ENCODE data around the gene CES3. TPM values are rescaled to one million over a fixed set of nuclear protein-coding genes. Genes with fewer than 3 reads are reported as not detected.
"Not testable (repeated sequence)": the region's sequence is repeated elsewhere in the genome, so short reads cannot be mapped to it uniquely, and the experiment has no call there.

CES3 gene
- total RNA-seq, 3 donors from 2014 or later: 0.10 to 0.30 TPM; not detected in 1

DNA sequence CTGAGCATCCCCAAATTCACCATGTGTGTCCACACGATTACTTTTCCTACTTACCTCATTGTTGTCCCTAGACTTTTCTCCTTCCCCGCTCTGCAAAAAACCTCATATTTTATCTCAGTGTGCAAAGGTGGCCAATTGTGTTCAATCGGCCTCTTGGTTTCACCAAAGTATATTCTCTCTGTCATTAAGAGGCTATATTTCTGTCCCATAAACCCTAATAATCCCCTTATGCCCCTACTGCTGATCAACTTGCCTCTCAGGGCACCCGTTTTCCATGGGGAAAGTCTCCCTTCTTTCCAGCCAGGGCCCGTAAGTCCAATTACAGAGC lies 14.1 kb upstream of the CES3 start:
- ATAC-seq: no peak
- H3K9me3 Mint-ChIP-seq: peaks cover 4% of the 10 kb centered on the region
- DNase-seq: no peak
- H3K4me3 Mint-ChIP-seq: no peak overlapping the region
- peaks cover 9% of the 10 kb centered on the region for H3K36me3 Mint-ChIP-seq (ENCODE audit: insufficient read depth)
- H3K4me1 Mint-ChIP-seq (ENCODE audit: low read depth): peaks cover 18% of the 10 kb centered on the region
- peaks cover 28% of the 10 kb centered on the region for H3K27me3 Mint-ChIP-seq (ENCODE audit: low read depth)

DNA sequence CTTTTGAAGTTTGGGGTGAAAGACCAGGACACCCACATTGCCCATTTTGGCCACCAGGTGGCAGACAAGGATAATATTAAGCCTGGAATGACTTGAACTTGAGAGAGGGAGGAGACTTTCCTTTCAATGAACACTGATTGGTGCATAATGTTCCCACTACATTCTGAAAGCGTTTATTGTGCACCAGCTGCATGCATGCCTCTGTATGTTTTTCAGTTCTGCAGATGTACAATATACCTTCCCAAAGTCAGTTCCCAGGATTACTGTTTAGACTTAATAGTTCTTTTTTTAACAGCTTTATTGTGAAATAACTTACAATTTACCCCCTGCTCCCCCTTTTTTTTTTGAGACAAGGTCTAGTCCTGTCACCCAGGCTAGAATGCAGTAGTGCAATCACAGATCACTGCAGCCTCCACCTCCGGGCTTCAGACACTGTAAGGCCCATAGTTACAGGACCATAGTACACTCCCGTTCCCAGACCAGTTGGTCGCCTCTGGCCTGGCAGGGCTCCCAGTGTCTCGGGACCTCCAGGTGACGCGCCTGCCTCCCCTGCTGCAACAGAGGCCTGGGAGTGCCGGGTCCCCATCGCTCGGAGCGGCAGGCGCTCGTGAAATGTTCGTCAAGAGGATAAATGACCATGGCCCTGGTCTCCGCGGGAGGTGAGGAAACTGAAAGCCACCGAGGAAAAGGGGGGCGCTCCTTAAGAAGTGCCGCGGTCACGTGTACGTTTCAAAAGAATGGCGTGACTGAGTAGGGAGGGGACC lies 13.6 kb upstream of the CES3 start:
- peaks cover 6% of the 10 kb centered on the region for H3K36me3 Mint-ChIP-seq (ENCODE audit: insufficient read depth)
- peaks cover 18% of the 10 kb centered on the region for H3K4me1 Mint-ChIP-seq (ENCODE audit: low read depth)
- H3K27me3 Mint-ChIP-seq (ENCODE audit: low read depth): peaks cover 33% of the 10 kb centered on the region
- peak overlapping the region; percentile 82 for H3K4me3 Mint-ChIP-seq
- H3K9me3 Mint-ChIP-seq: peaks cover 4% of the 10 kb centered on the region
- DNase-seq (peak; percentile 82), ATAC-seq (peak; percentile 86 to 87)

DNA sequence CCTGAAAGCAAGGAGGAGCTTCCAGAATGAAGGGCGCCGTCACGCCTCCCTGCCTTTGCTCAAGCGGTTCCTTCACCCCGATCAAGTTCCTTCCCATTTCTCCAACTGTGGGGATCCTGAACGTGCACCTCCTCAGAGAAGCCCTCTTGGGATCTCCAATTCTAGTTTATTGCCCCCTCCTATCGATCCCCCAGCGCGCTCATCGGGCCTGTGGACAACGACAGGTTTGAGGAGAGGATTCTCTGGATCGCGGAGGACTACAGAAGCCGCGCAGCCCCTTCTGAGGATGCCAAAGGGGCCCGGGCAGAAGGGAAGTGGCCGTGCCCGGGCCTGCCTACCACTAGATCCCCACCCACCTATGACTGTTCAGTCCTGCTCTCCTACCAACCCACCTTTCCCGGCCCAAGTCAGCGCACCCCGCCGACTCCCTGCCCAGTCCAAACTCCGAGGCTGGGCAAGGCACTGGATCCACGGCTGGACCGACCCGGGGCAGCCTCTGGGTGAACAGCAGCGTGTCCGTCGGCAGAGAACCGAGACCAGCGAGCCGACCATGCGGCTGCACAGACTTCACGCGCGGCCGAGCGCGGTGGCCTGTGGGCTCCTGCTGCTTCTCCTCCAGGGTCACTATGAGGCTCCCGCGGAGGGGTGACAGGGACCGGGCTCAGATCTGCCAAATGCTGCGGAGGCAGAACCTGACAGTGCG lies 12.8 kb upstream of the CES3 start:
- H3K4me1 Mint-ChIP-seq (ENCODE audit: low read depth): peaks cover 18% of the 10 kb centered on the region
- H3K36me3 Mint-ChIP-seq (ENCODE audit: insufficient read depth): no peaks in the 10 kb centered on the region
- H3K4me3 Mint-ChIP-seq: peak overlapping the region; percentile 82
- no peak for DNase-seq
- H3K27me3 Mint-ChIP-seq (ENCODE audit: low read depth): peaks cover 39% of the 10 kb centered on the region
- H3K9me3 Mint-ChIP-seq: peaks cover 4% of the 10 kb centered on the region
- peak; percentile 29 to 31 for ATAC-seq

DNA sequence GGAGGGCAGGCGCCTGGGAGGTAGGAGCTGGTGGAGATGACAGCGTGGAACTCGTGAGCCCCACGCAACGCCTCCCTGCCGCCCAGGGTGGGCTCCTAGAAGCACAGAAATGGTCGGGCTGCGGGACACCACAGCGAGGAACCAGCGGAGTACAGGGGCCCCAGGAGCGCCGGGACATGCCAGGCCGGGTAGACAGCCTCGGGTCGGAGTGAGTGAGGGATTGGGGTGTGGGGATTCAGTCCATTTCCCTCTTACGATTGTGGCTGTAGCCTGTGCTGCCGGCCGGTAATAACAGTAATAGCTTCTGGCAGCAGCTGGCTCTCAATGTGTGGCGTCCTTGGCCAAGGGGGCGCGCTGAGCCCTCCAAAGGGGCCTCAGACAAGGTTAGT lies 12.2 kb upstream of the CES3 start:
- no peaks in the 10 kb centered on the region for H3K36me3 Mint-ChIP-seq (ENCODE audit: insufficient read depth)
- peak overlapping the region; percentile 82 for H3K4me3 Mint-ChIP-seq
- peaks cover 4% of the 10 kb centered on the region for H3K9me3 Mint-ChIP-seq
- no peak for DNase-seq
- peaks cover 40% of the 10 kb centered on the region for H3K27me3 Mint-ChIP-seq (ENCODE audit: low read depth)
- peaks cover 18% of the 10 kb centered on the region for H3K4me1 Mint-ChIP-seq (ENCODE audit: low read depth)
- peak in 1 of 2 donors; percentile 12 for ATAC-seq

DNA sequence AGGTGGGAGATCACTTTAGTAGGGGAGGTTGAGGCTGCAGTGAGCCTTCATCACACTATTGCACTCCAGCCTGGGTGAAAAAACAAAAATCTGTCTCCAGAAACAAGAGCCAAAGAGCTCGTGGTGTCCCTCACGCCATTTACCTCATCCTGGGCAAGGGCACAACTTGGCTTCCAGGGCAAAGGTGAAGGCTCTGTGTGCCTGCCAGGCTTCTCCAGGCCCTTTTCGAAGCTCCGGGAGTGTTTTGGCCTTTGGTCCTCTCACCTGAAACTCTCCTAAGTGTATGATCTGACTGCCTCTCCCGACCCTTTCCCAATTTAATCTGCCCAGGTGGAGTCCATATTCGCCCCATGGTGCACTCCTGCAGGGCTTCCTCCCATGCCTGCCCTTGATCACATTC lies 11.6 kb upstream of the CES3 start:
- Mint-ChIP-seq H3K36me3 (ENCODE audit: insufficient read depth) (no peaks in the 10 kb centered on the region), H3K4me1 (ENCODE audit: low read depth) (peaks cover 19% of the 10 kb centered on the region), H3K27me3 (ENCODE audit: low read depth) (peaks cover 42% of the 10 kb centered on the region), H3K4me3 (no peak overlapping the region), H3K9me3 (peaks cover 4% of the 10 kb centered on the region)
- DNase-seq: no peak
- no peak for ATAC-seq

DNA sequence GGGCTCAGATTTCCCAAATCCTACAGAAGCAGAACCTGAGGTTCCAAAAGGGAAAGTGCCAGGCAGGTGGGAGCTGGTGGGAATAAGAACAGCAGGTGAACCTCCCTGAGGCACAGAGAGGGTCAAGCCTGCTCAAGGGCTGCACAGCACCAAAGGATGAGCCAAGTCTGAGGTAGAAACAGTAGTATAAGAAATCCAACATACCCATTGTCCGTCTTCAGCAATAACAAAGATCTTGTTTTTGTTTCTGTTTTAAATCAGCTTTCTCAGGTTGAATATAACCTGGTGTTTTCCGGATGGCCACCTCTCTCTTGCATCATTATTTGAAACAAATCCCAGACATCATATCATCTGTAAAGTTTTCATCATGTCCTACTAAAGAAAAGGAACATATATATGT lies 10.6 kb upstream of the CES3 start:
- ATAC-seq (no peak), DNase-seq (no peak)
- peaks cover 42% of the 10 kb centered on the region for H3K27me3 Mint-ChIP-seq (ENCODE audit: low read depth)
- no peak overlapping the region for H3K4me3 Mint-ChIP-seq
- H3K4me1 Mint-ChIP-seq (ENCODE audit: low read depth): peaks cover 19% of the 10 kb centered on the region
- H3K9me3 Mint-ChIP-seq: peaks cover 4% of the 10 kb centered on the region
- H3K36me3 Mint-ChIP-seq (ENCODE audit: insufficient read depth): no peaks in the 10 kb centered on the region

DNA sequence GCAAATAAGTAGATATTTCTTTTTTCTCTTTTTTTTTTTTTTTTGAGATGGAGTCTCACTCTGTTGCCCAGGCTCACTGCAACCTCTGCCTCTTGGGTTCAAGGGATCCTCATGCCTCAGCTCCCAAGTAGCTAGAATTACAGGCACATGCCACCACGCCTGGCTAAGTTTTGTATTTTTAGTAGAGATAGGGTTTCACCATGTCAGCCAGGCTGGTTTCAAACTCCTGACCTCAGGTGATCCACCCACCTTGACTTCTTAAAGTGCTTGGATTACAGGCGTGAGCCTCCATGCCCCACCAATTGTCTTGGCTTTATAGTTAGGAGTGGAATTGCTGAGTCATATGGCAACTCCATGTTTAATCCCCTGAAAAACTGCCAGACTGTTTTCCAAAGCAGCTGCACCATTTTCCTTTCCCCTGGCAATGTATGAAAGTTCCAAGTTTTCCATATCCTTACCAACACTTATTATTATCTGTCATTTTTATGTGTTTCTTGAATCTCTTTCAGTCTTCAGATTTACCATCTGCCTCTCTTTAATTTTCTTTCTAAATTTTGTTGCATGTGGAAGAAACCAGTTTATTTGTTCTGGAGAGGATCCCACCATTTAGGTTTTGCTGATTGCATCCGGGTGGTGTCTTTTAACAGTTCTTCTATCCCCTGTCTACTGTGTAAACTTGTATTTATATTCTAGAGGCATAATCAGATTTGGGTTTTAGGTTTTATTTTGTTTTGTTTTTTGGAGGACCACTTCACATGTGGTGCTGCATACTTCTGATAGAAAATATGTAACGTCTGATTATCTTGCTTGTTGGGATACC lies 9.9 kb upstream of the CES3 start:
- DNase-seq (no peak), ATAC-seq (no peak)
- no peak overlapping the region for H3K4me3 Mint-ChIP-seq
- peaks cover 19% of the 10 kb centered on the region for H3K4me1 Mint-ChIP-seq (ENCODE audit: low read depth)
- H3K9me3 Mint-ChIP-seq: peaks cover 4% of the 10 kb centered on the region
- H3K27me3 Mint-ChIP-seq (ENCODE audit: low read depth): peaks cover 42% of the 10 kb centered on the region
- no peaks in the 10 kb centered on the region for H3K36me3 Mint-ChIP-seq (ENCODE audit: insufficient read depth)

DNA sequence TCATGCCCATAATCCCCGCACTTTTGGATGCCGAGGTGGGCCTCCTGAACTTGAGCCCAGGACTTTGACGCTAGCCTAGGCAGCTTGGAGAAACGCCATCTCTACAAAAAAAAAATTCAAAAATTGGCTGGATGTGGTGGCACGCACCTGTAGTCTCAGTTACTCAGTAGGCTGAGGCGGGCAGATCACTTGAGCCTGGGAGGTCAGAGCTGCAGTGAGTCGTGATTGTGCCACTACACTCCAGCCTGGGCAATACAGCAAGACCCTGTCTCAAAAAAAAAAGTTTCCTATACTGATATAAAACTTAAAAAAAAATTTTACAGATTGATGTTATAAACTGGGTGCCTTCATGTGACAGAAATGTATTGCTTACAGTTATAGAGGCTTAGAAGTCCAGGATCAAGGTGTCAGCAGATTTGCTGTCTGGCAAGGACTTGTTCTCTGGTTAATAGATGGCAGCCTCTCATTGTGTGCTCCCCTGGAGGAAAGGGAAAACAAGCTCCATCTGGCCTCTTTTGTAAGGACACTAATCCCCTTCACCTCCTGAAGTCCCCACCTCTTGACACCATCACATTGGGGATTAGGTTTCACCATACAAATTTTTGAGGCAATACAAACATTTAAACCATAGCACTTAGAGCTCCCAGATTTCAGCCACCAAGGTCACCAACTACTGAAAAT lies 8.5 kb upstream of the CES3 start:
- Mint-ChIP-seq H3K36me3 (ENCODE audit: insufficient read depth) (no peaks in the 10 kb centered on the region), H3K27me3 (ENCODE audit: low read depth) (peaks cover 42% of the 10 kb centered on the region), H3K9me3 (peaks cover 4% of the 10 kb centered on the region), H3K4me3 (no peak overlapping the region), H3K4me1 (ENCODE audit: low read depth) (peaks cover 12% of the 10 kb centered on the region)
- ATAC-seq: no peak
- DNase-seq: no peak

DNA sequence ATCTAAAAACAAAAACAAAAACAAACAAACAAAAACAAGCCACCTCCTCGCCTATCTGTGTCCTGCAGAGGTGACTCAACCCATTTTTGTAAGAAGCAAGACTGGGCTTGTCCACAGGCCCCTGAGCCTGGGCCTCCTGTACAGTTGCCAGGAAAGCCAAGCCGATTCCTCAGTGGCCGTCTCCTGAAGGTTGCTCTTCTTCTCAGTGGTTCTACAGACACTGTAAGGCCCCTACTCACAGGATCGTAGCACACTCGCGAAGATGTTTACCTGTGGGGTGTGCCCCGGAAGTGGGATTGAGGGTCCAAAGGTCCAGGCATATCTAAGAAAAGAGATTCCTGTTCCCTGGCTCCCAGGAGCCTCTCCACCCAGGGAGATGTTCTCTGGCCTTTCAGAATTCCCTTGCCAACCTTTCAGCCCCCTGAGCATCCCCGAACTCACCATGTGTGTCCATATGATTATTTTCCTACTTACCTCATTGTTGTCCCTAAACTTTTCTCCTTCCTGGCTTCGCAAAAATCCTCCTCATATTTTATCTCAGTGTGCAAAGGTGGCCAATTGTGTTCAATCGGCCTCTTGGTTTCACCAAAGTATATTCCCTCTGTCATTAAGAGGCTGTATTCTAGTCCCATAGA lies 7.5 kb upstream of the CES3 start:
- H3K9me3 Mint-ChIP-seq: peaks cover 4% of the 10 kb centered on the region
- H3K4me1 Mint-ChIP-seq (ENCODE audit: low read depth): peaks cover 6% of the 10 kb centered on the region
- no peak for DNase-seq
- ATAC-seq: no peak
- no peak overlapping the region for H3K4me3 Mint-ChIP-seq
- H3K36me3 Mint-ChIP-seq (ENCODE audit: insufficient read depth): no peaks in the 10 kb centered on the region
- peaks cover 42% of the 10 kb centered on the region for H3K27me3 Mint-ChIP-seq (ENCODE audit: low read depth)

DNA sequence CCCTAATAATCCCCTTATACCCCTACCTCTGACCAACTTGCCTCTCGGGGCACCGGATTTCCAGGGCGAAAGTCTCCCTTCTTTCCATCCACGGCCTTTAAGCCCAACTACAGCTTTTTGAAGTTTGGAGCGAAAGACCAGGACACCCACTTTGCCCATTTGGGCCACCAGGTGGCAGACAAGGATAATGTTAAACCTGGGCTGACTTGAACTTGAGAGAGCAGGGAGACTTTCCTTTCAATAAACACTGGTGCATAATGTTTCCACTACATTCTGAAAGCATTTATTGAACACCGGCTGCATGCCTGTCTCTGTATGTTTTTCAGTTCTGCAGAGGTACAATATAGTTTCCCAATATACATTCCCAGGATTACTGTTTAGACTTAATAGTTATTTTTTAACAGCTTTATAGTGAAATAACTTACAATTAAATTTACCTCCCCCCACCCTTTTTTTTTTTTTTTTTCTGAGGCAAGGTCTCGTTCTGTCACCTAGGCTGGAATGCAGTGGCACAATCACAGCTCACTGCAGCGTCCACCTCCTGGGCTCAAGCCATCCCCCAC lies 6.9 kb upstream of the CES3 start:
- Mint-ChIP-seq H3K36me3 (ENCODE audit: insufficient read depth) (no peaks in the 10 kb centered on the region), H3K9me3 (peaks cover 4% of the 10 kb centered on the region), H3K27me3 (ENCODE audit: low read depth) (peaks cover 39% of the 10 kb centered on the region), H3K4me1 (ENCODE audit: low read depth) (peaks cover 6% of the 10 kb centered on the region), H3K4me3 (no peak overlapping the region)
- peak; percentile 80 to 84 for ATAC-seq
- DNase-seq: peak; percentile 69

DNA sequence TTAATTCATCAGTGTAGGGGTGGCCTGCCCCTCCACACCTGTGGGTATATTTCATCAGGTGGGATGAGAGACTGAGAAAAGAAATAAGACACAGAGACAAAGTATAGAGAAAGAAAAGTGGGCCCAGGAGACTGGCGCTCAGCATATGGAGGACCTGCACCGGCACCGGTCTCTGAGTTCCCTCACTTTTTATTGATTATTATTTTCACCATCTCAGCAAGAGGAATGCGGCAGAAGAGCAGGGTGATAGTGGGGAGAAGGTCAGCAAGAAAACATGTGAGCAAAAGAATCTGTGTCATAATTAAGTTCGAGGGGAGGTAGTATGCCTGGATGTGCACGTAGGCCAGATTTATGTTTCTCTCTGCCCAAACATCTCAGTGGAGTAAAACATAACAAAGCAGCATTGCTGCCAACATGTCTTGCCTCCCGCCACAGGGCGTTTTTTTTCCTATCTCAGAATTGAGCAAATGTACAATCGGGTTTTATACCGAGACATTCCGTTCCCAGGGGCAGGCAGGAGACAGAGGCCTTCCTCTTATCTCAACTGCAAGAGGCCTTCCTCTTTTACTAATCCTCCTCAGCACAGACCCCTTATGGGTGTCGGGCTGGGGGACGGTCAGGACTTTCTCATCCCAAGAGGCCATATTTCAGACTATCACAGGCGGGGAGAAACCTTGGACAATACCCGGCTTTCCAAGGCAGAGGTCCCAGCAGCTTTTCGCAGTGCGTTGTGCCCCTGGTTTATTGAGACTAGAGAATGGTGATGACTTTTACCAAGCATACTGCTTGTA lies 5.5 kb upstream of the CES3 start:
- not testable (repeated sequence) for H3K4me3 Mint-ChIP-seq; H3K36me3 Mint-ChIP-seq (ENCODE audit: insufficient read depth); ATAC-seq; H3K4me1 Mint-ChIP-seq (ENCODE audit: low read depth); H3K9me3 Mint-ChIP-seq; DNase-seq
- H3K27me3 Mint-ChIP-seq (ENCODE audit: low read depth): peaks cover 25% of the 10 kb centered on the region

DNA sequence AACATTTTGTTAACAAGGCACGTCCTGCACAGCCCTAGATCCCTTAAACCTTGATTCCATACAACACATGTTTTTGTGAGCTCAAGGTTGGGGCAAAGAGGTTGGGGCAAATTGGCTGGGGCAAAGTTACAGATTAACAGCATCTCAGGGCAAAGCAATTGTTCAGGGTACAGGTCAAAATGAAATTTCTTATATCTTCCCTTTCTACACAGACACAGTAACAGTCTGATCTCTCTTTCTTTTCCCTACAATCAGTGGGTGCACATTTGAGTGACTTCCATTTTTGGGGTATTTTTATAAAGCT lies 5.0 kb upstream of the CES3 start:
- ATAC-seq; H3K36me3 Mint-ChIP-seq (ENCODE audit: insufficient read depth); H3K4me1 Mint-ChIP-seq (ENCODE audit: low read depth); DNase-seq; H3K9me3 Mint-ChIP-seq; H3K4me3 Mint-ChIP-seq: not testable (repeated sequence)
- peaks cover 23% of the 10 kb centered on the region for H3K27me3 Mint-ChIP-seq (ENCODE audit: low read depth)

All from activated T-cell treated with anti-CD3 and anti-CD28 coated beads, Interleukin-2, amount 50 U/mL, for 4 hours (primary cell).